HCT116 (cell line): ENCODE results near the gene P4HTM. TPM values are rescaled to one million over a fixed set of nuclear protein-coding genes. Genes with fewer than 3 reads are reported as not detected.

Experiments
- ATAC-seq: fragments of 200-7000 bp; cut with Tn5 transposase; 2 replicates; pipeline ENCODE4 v1.9.1; 2020; ENCODE audit warnings: mild to moderate bottlenecking, moderate library complexity
- BruUV-seq: library from RNA; stranded (reverse); fragments of 400-500 nt; replicated peaks from 2 replicates; lab custom pipeline; 2021; lab: Mats Ljungman, UMichigan
- CTCF ChIA-PET: fragments of 300-600 bp; sonication (Branson Sonifier 250); formaldehyde crosslinking; loops from one replicate; lab custom pipeline; 2021; ENCODE audit warnings: antibody characterized with exemption; lab: Charles Lee
- POLR2A ChIA-PET: fragments of 300-600, 350-600 bp; sonication (Branson Sonifier 250); formaldehyde crosslinking; loops from one replicate; lab custom pipeline; 2021; ENCODE audit warnings: antibody characterized with exemption; lab: Charles Lee
- RAD21 ChIA-PET, 2 experiments: fragments of 300-600 bp; sonication (Branson Sonifier 250); formaldehyde crosslinking; loops; one replicate each; lab custom pipeline; 2023; ENCODE audit warnings: low total read pairs in 2 of 2; ENCODE audit not compliant: uncharacterized antibody in 2 of 2, unreplicated experiment in 2 of 2, low non-redundant PET in 1 of 2; lab: Charles Lee
- DNase-seq: peaks from one replicate; pipeline ENCODE4 v3.0.0-alpha.2; 2010; ENCODE audit warnings: low read depth, low spot score
- H2AFZ ChIP-seq: fragments of 200-600 bp; shearing (Covaris generic), sonication (generic); 2 replicates; pipeline ENCODE4 v1.6.1; 2017; ENCODE audit warnings: low read depth, mixed run types, mixed read lengths, antibody characterized with exemption, low read length; ENCODE audit not compliant: poor library complexity, severe bottlenecking
- H3K27ac ChIP-seq: 2 replicates; pipeline ENCODE4 v1.5.1; 2012; ENCODE audit warnings: low read depth, low read length
- H3K27me3 ChIP-seq: fragments of 200-600 bp; sonication (generic); 2 replicates; pipeline ENCODE4 v1.6.1; 2016; ENCODE audit warnings: mixed run types, low read length, mixed read lengths; ENCODE audit not compliant: insufficient read depth
- H3K36me3 ChIP-seq, 2 experiments: fragments of 200-500 bp in 1 of 2; fragments of 200-600 bp in 1 of 2; sonication (Bioruptor generic) in 1 of 2; sonication (generic) in 1 of 2; 2 replicates each; pipeline versions ENCODE4 v1.5.1 to v1.6.1; 2014 to 2016; ENCODE audit warnings: low read length in 2 of 2, inconsistent platforms in 1 of 2, mixed read lengths in 1 of 2, mixed run types in 1 of 2; ENCODE audit not compliant: insufficient read depth in 2 of 2, control insufficient read depth in 1 of 2
- H3K4me1 ChIP-seq, 2 experiments: fragments of 200-600 bp in 1 of 2; sonication (generic) in 1 of 2; 2 replicates each; pipeline versions ENCODE4 v1.5.1 to v1.6.1; 2012 to 2017; ENCODE audit warnings: low read length in 2 of 2, inconsistent platforms in 1 of 2, mild to moderate bottlenecking in 1 of 2, mixed read lengths in 1 of 2, mixed run types in 1 of 2, moderate library complexity in 1 of 2; ENCODE audit not compliant: insufficient read depth in 2 of 2, control insufficient read depth in 1 of 2
- H3K4me2 ChIP-seq: fragments of 200-600 bp; sonication (generic); 2 replicates; pipeline ENCODE4 v1.6.1; 2017; ENCODE audit warnings: mixed run types, low read length, mixed read lengths
- H3K4me3 ChIP-seq, 2 experiments: fragments of 200-600 bp in 1 of 2; sonication (generic) in 1 of 2; replicated peaks in 1 of 2; 2 replicates each; pipeline ENCODE4 v1.5.1; 2011 to 2016; ENCODE audit warnings: low read length in 2 of 2, control low read depth in 1 of 2, low read depth in 1 of 2, mild to moderate bottlenecking in 1 of 2, mixed read lengths in 1 of 2, mixed run types in 1 of 2
- H3K79me2 ChIP-seq: fragments of 200-600 bp; sonication (generic); 2 replicates; pipeline ENCODE4 v1.6.1; 2017; ENCODE audit warnings: mild to moderate bottlenecking, mixed run types, low read length, moderate library complexity, mixed read lengths; ENCODE audit not compliant: insufficient read depth
- H3K9ac ChIP-seq: fragments of 200-600 bp; sonication (generic); 2 replicates; pipeline ENCODE4 v1.6.1; 2016; ENCODE audit warnings: low read length, mixed read lengths
- H3K9me2 ChIP-seq: fragments of 200-600 bp; sonication (generic), shearing (Covaris generic); 2 replicates; pipeline ENCODE4 v1.6.1; 2017; ENCODE audit warnings: mixed run types, mild to moderate bottlenecking, moderate library complexity; ENCODE audit not compliant: insufficient read depth
- H3K9me3 ChIP-seq, 2 experiments: fragments of 200-500 bp in 1 of 2; fragments of 200-600 bp in 1 of 2; sonication (Bioruptor generic) in 1 of 2; sonication (generic) in 1 of 2; 2 replicates each; pipeline ENCODE4 v1.6.1; 2014 to 2017; ENCODE audit warnings: low read length in 2 of 2, mixed read lengths in 2 of 2, inconsistent platforms in 1 of 2, low read depth in 1 of 2, mild to moderate bottlenecking in 1 of 2, mixed run types in 1 of 2, moderate library complexity in 1 of 2; ENCODE audit not compliant: control insufficient read depth in 1 of 2, insufficient read depth in 1 of 2
- H4K20me1 ChIP-seq: fragments of 200-600 bp; sonication (generic), shearing (Covaris generic); 2 replicates; pipeline ENCODE4 v1.6.1; 2017; ENCODE audit warnings: mixed run types, mild to moderate bottlenecking, moderate library complexity; ENCODE audit not compliant: insufficient read depth
- ATF3 ChIP-seq: IDR thresholded peaks from 2 replicates; pipeline ENCODE4 v1.6.1; 2012
- CBX3 ChIP-seq: IDR thresholded peaks from 2 replicates; pipeline ENCODE4 v1.6.1; 2012; ENCODE audit warnings: low read depth
- CEBPB ChIP-seq: IDR thresholded peaks from 2 replicates; pipeline ENCODE4 v1.6.1; 2012; ENCODE audit warnings: low read depth
- EGR1 ChIP-seq: IDR thresholded peaks from 2 replicates; pipeline ENCODE4 v1.6.1; 2012; ENCODE audit warnings: low read depth
- EZH2 ChIP-seq: fragments of 200-600 bp; sonication (generic); IDR thresholded peaks from 2 replicates; pipeline ENCODE4 v1.6.1; 2017; ENCODE audit warnings: antibody characterized with exemption, mixed run types
- EZH2phosphoT487 ChIP-seq: fragments of 200-600 bp; IDR thresholded peaks from 2 replicates; pipeline ENCODE4 v1.6.1; 2018; ENCODE audit warnings: antibody characterized with exemption, borderline replicate concordance
- FOSL1 ChIP-seq: IDR thresholded peaks from 2 replicates; pipeline ENCODE4 v1.6.1; 2012; ENCODE audit warnings: low read depth
- JUND ChIP-seq: IDR thresholded peaks from 2 replicates; pipeline ENCODE4 v1.6.1; 2012
- SP1 ChIP-seq: IDR thresholded peaks from 2 replicates; pipeline ENCODE4 v1.6.1; 2012; ENCODE audit warnings: low read depth
- SRF ChIP-seq: IDR thresholded peaks from 2 replicates; pipeline ENCODE4 v1.6.1; 2012; ENCODE audit warnings: low read depth
- ZBTB33 ChIP-seq: IDR thresholded peaks from 2 replicates; pipeline ENCODE4 v1.6.1; 2011; ENCODE audit warnings: mild to moderate bottlenecking, low read length, moderate library complexity; ENCODE audit not compliant: insufficient replicate concordance; ENCODE audit errors: extremely low read depth
- ZFX ChIP-seq: fragments of 450-650 bp; IDR thresholded peaks from 2 replicates; pipeline ENCODE4 v1.6.1; 2017
- ZNF274 ChIP-seq: fragments of 200-500 bp; sonication (Bioruptor generic); IDR thresholded peaks from 2 replicates; pipeline ENCODE4 v1.6.1; 2014; ENCODE audit warnings: mild to moderate bottlenecking, low read depth, low read length, inconsistent platforms
- intact Hi-C: fragments of 100-400 bp; cut with micrococcal nuclease; formaldehyde crosslinking; loops from 2 replicates; pipeline ENCODE4 v1.10.0; 2022
- total RNA-seq: library from RNA; stranded (reverse); gene quantifications from one replicate; pipeline ENCODE4 v1.2.1, GENCODE V29; 2021; ENCODE audit not compliant: unreplicated experiment

Gene P4HTM
- total RNA-seq, 1 experiment from 2014 or later: 60.5 TPM

GRCh38 chr3:48980295-48980694 lies 9.7 kb upstream of the P4HTM start:
- Histone ChIP-seq H3K4me3 (no peak overlapping the region), H3K79me2 (peaks cover 4% of the 10 kb centered on the region; the same call in 1 of the 2 replicates), H3K36me3 (peaks cover 47 to 59% of the 10 kb centered on the region in 2 experiments), H3K9me3 (no peaks in the 10 kb centered on the region), H4K20me1 (no peaks in the 10 kb centered on the region), H3K9me2 (no peaks in the 10 kb centered on the region), H3K27ac (no peak overlapping the region), H3K4me1 (no peaks in the 10 kb centered on the region), H3K4me2 (no peak overlapping the region), H2AFZ (no peak overlapping the region), H3K9ac (no peak overlapping the region), H3K27me3 (no peaks in the 10 kb centered on the region)
- CTCF ChIA-PET: interaction anchor here (0.7 to 1.0 kb wide), 2 partner anchors 14 to 36 kb away, joined by 3 read pairs; no protein-coding TSS in a partner anchor
- TF ChIP-seq CEBPB: no peak
- TF ChIP-seq SP1: no peak
- TF ChIP-seq ZFX: no peak
- no peak for TF ChIP-seq EGR1
- no peak for TF ChIP-seq FOSL1
- no peak for TF ChIP-seq EZH2phosphoT487
- no peak for TF ChIP-seq CBX3
- no peak for TF ChIP-seq JUND
- TF ChIP-seq SRF: no peak
- TF ChIP-seq EZH2: no peak
- no peak for TF ChIP-seq ZBTB33
- TF ChIP-seq ZNF274: no peak
- TF ChIP-seq ATF3: no peak
- intact Hi-C loops: no loop called here
- RAD21 ChIA-PET: no interaction called here
- ATAC-seq (no peak), DNase-seq (no peak)
- no TSS peak for BruUV-seq
- POLR2A ChIA-PET: no interaction called here
